Measurements from ENCODE around the gene BORCS5.

DNA sequence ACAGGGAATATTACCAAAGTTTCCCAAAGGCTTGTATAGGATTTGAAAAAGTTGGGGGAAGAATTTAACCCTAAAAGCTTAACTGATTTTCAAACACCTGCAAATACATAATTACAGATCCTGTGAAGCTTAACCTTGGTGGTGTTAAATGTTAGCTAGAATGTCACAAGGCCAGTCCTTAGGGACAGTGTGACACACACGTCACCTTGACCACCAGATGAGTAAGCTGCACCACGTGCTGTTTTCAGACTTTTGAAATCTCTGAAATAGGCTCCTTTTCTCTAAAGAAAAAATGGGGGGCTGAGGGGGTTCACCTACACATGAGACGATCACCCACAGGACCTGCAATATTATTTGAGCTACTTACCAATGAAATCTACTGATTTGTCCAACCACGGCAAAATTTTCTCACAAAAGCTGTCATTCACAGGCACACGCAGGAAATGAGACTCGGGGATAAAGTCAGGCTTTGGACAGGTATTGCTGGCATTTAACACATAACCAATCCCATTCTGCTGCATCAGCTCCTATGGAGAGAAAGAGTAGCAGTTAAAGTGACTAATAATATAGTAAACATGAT is 129.9 kb downstream of the BORCS5 start:
- TF ChIP-seq, protein P1, sequence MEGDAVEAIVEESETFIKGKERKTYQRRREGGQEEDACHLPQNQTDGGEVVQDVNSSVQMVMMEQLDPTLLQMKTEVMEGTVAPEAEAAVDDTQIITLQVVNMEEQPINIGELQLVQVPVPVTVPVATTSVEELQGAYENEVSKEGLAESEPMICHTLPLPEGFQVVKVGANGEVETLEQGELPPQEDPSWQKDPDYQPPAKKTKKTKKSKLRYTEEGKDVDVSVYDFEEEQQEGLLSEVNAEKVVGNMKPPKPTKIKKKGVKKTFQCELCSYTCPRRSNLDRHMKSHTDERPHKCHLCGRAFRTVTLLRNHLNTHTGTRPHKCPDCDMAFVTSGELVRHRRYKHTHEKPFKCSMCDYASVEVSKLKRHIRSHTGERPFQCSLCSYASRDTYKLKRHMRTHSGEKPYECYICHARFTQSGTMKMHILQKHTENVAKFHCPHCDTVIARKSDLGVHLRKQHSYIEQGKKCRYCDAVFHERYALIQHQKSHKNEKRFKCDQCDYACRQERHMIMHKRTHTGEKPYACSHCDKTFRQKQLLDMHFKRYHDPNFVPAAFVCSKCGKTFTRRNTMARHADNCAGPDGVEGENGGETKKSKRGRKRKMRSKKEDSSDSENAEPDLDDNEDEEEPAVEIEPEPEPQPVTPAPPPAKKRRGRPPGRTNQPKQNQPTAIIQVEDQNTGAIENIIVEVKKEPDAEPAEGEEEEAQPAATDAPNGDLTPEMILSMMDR (conservative IDR thresholded peaks at IDR 0.05; ENCODE audit: low read depth in 2 of 2), result no peak
- TF ChIP-seq EZH2 (IDR thresholded peaks at IDR 0.05; ENCODE audit: low read depth, unreplicated experiment), result no peak
- TF ChIP-seq NANOG (IDR thresholded peaks at IDR 0.05; ENCODE audit: borderline replicate concordance), result no peak
- no peak for TF ChIP-seq EZH2phosphoT487 (IDR thresholded peaks at IDR 0.05; ENCODE audit: unreplicated experiment)
- no peak for TF ChIP-seq JUNB (IDR thresholded peaks at IDR 0.05; ENCODE audit: unreplicated experiment)
- TF ChIP-seq, protein P2, sequence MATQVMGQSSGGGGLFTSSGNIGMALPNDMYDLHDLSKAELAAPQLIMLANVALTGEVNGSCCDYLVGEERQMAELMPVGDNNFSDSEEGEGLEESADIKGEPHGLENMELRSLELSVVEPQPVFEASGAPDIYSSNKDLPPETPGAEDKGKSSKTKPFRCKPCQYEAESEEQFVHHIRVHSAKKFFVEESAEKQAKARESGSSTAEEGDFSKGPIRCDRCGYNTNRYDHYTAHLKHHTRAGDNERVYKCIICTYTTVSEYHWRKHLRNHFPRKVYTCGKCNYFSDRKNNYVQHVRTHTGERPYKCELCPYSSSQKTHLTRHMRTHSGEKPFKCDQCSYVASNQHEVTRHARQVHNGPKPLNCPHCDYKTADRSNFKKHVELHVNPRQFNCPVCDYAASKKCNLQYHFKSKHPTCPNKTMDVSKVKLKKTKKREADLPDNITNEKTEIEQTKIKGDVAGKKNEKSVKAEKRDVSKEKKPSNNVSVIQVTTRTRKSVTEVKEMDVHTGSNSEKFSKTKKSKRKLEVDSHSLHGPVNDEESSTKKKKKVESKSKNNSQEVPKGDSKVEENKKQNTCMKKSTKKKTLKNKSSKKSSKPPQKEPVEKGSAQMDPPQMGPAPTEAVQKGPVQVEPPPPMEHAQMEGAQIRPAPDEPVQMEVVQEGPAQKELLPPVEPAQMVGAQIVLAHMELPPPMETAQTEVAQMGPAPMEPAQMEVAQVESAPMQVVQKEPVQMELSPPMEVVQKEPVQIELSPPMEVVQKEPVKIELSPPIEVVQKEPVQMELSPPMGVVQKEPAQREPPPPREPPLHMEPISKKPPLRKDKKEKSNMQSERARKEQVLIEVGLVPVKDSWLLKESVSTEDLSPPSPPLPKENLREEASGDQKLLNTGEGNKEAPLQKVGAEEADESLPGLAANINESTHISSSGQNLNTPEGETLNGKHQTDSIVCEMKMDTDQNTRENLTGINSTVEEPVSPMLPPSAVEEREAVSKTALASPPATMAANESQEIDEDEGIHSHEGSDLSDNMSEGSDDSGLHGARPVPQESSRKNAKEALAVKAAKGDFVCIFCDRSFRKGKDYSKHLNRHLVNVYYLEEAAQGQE (IDR thresholded peaks at IDR 0.05; ENCODE audit: unreplicated experiment), result no peak
- TF ChIP-seq POLR2AphosphoS5 (IDR thresholded peaks at IDR 0.05; ENCODE audit: low read depth), result no peak
- TF ChIP-seq, protein P3, sequence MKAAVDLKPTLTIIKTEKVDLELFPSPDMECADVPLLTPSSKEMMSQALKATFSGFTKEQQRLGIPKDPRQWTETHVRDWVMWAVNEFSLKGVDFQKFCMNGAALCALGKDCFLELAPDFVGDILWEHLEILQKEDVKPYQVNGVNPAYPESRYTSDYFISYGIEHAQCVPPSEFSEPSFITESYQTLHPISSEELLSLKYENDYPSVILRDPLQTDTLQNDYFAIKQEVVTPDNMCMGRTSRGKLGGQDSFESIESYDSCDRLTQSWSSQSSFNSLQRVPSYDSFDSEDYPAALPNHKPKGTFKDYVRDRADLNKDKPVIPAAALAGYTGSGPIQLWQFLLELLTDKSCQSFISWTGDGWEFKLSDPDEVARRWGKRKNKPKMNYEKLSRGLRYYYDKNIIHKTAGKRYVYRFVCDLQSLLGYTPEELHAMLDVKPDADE (IDR thresholded peaks at IDR 0.05), result no peak
- TF ChIP-seq CREB1 (CRISPR knock-in tag; IDR thresholded peaks at IDR 0.05; ENCODE audit: low read depth), result no peak
- no peak for TF ChIP-seq ZNF114 (CRISPR knock-in tag; IDR thresholded peaks at IDR 0.05)
